ENCODE measurements around the gene STARD3.

DNA sequence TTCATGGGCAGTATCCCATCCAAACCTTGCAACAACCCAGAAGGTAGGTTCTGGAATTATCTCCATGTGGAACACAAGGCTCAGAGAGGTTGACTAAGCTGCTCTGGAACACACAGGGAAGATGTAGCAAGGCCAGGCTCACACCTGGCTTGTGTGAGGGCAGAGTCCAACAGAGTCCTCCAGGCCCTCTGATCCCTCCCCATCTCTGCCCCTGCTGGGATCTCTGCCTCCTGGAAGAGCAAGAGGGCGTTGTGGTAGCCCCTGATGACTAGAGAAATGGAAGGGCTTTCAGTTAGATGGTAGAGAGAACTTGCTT lies 17.2 kb upstream of the STARD3 start:
- TF ChIP-seq, protein P1, sequence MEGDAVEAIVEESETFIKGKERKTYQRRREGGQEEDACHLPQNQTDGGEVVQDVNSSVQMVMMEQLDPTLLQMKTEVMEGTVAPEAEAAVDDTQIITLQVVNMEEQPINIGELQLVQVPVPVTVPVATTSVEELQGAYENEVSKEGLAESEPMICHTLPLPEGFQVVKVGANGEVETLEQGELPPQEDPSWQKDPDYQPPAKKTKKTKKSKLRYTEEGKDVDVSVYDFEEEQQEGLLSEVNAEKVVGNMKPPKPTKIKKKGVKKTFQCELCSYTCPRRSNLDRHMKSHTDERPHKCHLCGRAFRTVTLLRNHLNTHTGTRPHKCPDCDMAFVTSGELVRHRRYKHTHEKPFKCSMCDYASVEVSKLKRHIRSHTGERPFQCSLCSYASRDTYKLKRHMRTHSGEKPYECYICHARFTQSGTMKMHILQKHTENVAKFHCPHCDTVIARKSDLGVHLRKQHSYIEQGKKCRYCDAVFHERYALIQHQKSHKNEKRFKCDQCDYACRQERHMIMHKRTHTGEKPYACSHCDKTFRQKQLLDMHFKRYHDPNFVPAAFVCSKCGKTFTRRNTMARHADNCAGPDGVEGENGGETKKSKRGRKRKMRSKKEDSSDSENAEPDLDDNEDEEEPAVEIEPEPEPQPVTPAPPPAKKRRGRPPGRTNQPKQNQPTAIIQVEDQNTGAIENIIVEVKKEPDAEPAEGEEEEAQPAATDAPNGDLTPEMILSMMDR (IDR thresholded peaks at IDR 0.05 in 8 of 11, conservative IDR thresholded peaks at IDR 0.05 in 3 of 11): no peak
- TF ChIP-seq POLR2AphosphoS5 (IDR thresholded peaks at IDR 0.05) (no peak), POLR2A (IDR thresholded peaks at IDR 0.05) (no peak)

Data from spleen (tissue), 7 donors.